Keratinocyte (primary cell): ENCODE data around the gene TMEM254. TPM values are rescaled to one million over a fixed set of nuclear protein-coding genes. Genes with fewer than 3 reads are reported as not detected.
"Not testable (repeated sequence)": the region's sequence is repeated elsewhere in the genome, so short reads cannot be mapped to it uniquely, and the experiment has no call there.

Experiments used
- DNase-seq: peaks from one replicate; pipeline ENCODE4 v3.0.0-alpha.2; 2011; ENCODE audit warnings: low read depth, missing footprints, low spot score
- FAIRE-seq: peaks from 2 replicates; lab custom pipeline; 2011; peaks lifted over from hg19 to GRCh38; lab: Jason Lieb, UNC
- H2AFZ ChIP-seq: 2 replicates; pipeline ENCODE4 v1.6.0; 2012; ENCODE audit warnings: low read length, control low read depth, inconsistent platforms; ENCODE audit not compliant: control insufficient read depth
- H3K27ac ChIP-seq: 2 replicates; pipeline ENCODE4 v1.5.1; 2011; ENCODE audit warnings: low read length; ENCODE audit not compliant: control insufficient read depth, insufficient read depth
- H3K27me3 ChIP-seq: 3 replicates; pipeline ENCODE4 v1.6.0; 2011; ENCODE audit warnings: low read length; ENCODE audit not compliant: control insufficient read depth, insufficient read depth; ENCODE audit errors: extremely low read depth
- H3K36me3 ChIP-seq, 2 experiments: 2 replicates in 1 of 2; 3 replicates in 1 of 2; pipeline ENCODE4 v1.5.1; 2011; ENCODE audit warnings: low read length in 2 of 2, mild to moderate bottlenecking in 1 of 2; ENCODE audit not compliant: control insufficient read depth in 2 of 2, insufficient read depth in 2 of 2; ENCODE audit errors: extremely low read depth in 1 of 2
- H3K4me1 ChIP-seq: 3 replicates; pipeline ENCODE4 v1.5.1; 2011; ENCODE audit warnings: low read length; ENCODE audit not compliant: control insufficient read depth, insufficient read depth; ENCODE audit errors: extremely low read depth
- H3K4me2 ChIP-seq: 3 replicates; pipeline ENCODE4 v1.6.0; 2011; ENCODE audit warnings: low read depth, low read length; ENCODE audit not compliant: control insufficient read depth, insufficient read depth; ENCODE audit errors: extremely low read depth
- H3K4me3 ChIP-seq, 3 experiments: fragments of 200-600 bp in 1 of 3; sonication (generic) in 1 of 3; 2 replicates in 2 of 3; 3 replicates in 1 of 3; pipeline ENCODE4 v1.5.1; 2011 to 2016; ENCODE audit warnings: low read length in 3 of 3, mild to moderate bottlenecking in 3 of 3, control low read depth in 2 of 3, inconsistent platforms in 1 of 3, low read depth in 1 of 3, mixed read lengths in 1 of 3, mixed run types in 1 of 3, moderate library complexity in 1 of 3; ENCODE audit not compliant: control insufficient read depth in 2 of 3, insufficient read depth in 2 of 3; ENCODE audit errors: extremely low read depth in 1 of 3
- H3K79me2 ChIP-seq: 2 replicates; pipeline ENCODE4 v1.6.0; 2012; ENCODE audit warnings: low read length; ENCODE audit not compliant: control insufficient read depth, insufficient read depth
- H3K9ac ChIP-seq: 3 replicates; pipeline ENCODE4 v1.6.0; 2011; ENCODE audit warnings: low read length; ENCODE audit not compliant: control insufficient read depth, insufficient read depth; ENCODE audit errors: extremely low read depth
- H3K9me1 ChIP-seq: 3 replicates; pipeline ENCODE4 v1.6.0; 2011; ENCODE audit warnings: low read length; ENCODE audit not compliant: control insufficient read depth, insufficient read depth; ENCODE audit errors: extremely low read depth
- H3K9me3 ChIP-seq: 2 replicates; pipeline ENCODE4 v1.5.1; 2012; ENCODE audit warnings: low read depth, low read length; ENCODE audit not compliant: control insufficient read depth
- H4K20me1 ChIP-seq: 3 replicates; pipeline ENCODE4 v1.6.0; 2011; ENCODE audit warnings: low read length; ENCODE audit not compliant: control insufficient read depth, insufficient read depth; ENCODE audit errors: extremely low read depth
- EZH2 ChIP-seq: IDR thresholded peaks from one replicate; pipeline ENCODE4 v1.6.1; 2012; ENCODE audit warnings: inconsistent platforms, mild to moderate bottlenecking, low read length, moderate library complexity
- dilution Hi-C: fragments of 300-500 bp; cut with MboI; formaldehyde crosslinking; loops from one replicate; pipeline ENCODE4 v1.7.0; 2020; ENCODE audit warnings: low sequenced_read_pairs; ENCODE audit not compliant: extremely low pct_ligation_motif_present
- polyA plus RNA-seq, 5 experiments: library from polyadenylated mRNA; depleted of rRNA in 3 of 5; stranded (reverse) in 3 of 5; stranded (forward) in 1 of 5; unstranded in 1 of 5; fragments of >200 nt; gene quantifications; 1 replicate in 1 of 5; 2 replicates in 3 of 5; 3 replicates in 1 of 5; pipeline versions ENCODE4 v1.2.1 to v1.2.3, GENCODE V29; 2011 to 2012; ENCODE audit warnings: missing spikeins in 2 of 5, low read depth in 1 of 5, low replicate concordance in 1 of 5
- TF ChIP-seq, protein P1 (sequence below), 3 experiments: IDR thresholded peaks in 1 of 3; conservative IDR thresholded peaks in 1 of 3; optimal IDR thresholded peaks in 1 of 3; 2 replicates in 2 of 3; 3 replicates in 1 of 3; pipeline versions ENCODE3 to v1.5.1; 2011; ENCODE audit warnings: low read length in 3 of 3, mild to moderate bottlenecking in 3 of 3, moderate library complexity in 2 of 3, control low read depth in 1 of 3, inconsistent platforms in 1 of 3; ENCODE audit not compliant: insufficient read depth in 2 of 3; ENCODE audit errors: extremely low read depth in 1 of 3

Gene TMEM254
- polyA plus RNA-seq, 1 donor (not counting 4 experiments of a cell fraction or from before 2014, with no cell fraction given) = 34.0 TPM

- H2AFZ ChIP-seq, H3K4me2 ChIP-seq, H3K4me3 ChIP-seq, DNase-seq, H3K79me2 ChIP-seq, H3K27ac ChIP-seq, H3K9me3 ChIP-seq, FAIRE-seq, H3K9me1 ChIP-seq, H3K27me3 ChIP-seq, H3K36me3 ChIP-seq, H3K9ac ChIP-seq, H3K4me1 ChIP-seq, dilution Hi-C loops, H4K20me1 ChIP-seq: not testable (repeated sequence)
These were observed 40.2 kb upstream of the TMEM254 start for GRCh38 chr10:80038226-80038625.

DNA sequence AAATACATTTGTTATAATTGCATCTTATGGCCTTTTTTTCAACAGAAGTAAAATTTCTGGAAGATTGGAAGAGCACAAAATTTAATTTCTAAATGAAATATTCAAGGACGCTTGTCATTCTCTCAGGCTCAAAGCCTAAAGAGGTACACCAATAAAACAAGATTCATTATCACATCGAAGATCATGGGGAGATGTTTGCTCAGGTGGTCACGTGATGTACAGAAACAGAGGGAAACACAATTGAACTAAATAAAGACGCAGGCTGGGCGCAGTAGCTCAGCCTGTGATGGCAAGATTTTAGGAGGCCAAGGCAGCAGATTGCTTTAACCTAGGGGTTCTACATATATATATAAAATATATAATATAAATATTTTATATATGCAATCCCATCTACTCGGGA lies 37.3 kb upstream of the TMEM254 start:
- no peaks in the 10 kb centered on the region for H3K36me3 ChIP-seq
- no peaks in the 10 kb centered on the region for H3K9me1 ChIP-seq
- no peaks in the 10 kb centered on the region for H3K27me3 ChIP-seq
- dilution Hi-C loops = no loop called here
- TF ChIP-seq, protein P1, sequence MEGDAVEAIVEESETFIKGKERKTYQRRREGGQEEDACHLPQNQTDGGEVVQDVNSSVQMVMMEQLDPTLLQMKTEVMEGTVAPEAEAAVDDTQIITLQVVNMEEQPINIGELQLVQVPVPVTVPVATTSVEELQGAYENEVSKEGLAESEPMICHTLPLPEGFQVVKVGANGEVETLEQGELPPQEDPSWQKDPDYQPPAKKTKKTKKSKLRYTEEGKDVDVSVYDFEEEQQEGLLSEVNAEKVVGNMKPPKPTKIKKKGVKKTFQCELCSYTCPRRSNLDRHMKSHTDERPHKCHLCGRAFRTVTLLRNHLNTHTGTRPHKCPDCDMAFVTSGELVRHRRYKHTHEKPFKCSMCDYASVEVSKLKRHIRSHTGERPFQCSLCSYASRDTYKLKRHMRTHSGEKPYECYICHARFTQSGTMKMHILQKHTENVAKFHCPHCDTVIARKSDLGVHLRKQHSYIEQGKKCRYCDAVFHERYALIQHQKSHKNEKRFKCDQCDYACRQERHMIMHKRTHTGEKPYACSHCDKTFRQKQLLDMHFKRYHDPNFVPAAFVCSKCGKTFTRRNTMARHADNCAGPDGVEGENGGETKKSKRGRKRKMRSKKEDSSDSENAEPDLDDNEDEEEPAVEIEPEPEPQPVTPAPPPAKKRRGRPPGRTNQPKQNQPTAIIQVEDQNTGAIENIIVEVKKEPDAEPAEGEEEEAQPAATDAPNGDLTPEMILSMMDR (optimal IDR thresholded peaks at IDR 0.05 in 1 of 3, IDR thresholded peaks at IDR 0.05 in 1 of 3, conservative IDR thresholded peaks at IDR 0.05 in 1 of 3; ENCODE audit: extremely low read depth in 1 of 3, insufficient read depth in 2 of 3, low read length in 3 of 3) = no peak
- no peak for TF ChIP-seq EZH2
- no peak overlapping the region for H3K9ac ChIP-seq
- no peak for DNase-seq
- H3K9me3 ChIP-seq = no peaks in the 10 kb centered on the region
- no peak overlapping the region for H2AFZ ChIP-seq
- H3K4me2 ChIP-seq = no peak overlapping the region
- no peaks in the 10 kb centered on the region for H3K79me2 ChIP-seq
- no peak overlapping the region for H3K27ac ChIP-seq
- no peaks in the 10 kb centered on the region for H3K4me1 ChIP-seq
- FAIRE-seq = no peak
- H3K4me3 ChIP-seq = no peak overlapping the region
- no peaks in the 10 kb centered on the region for H4K20me1 ChIP-seq

DNA sequence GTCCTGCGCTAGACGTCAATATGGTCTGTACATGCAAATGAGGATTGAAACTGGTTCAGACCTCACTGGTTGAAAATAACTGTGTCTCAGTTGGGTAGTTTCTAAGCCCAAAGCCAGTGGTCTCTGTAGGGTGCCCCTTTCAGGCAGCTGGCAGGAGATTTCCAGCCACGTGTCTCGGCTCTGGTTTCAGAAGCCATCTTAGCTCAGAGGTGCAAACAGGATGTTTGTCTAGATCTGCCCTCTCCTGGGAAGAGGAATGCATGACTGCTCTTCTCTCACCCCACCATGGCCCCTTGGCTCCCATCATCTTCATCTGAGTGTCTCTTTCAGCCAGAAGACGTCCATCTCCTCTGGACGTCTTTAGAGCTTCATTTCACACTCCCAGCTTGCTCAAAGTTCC lies 33.5 kb upstream of the TMEM254 start:
- dilution Hi-C loops, H3K27me3 ChIP-seq, H3K27ac ChIP-seq, H4K20me1 ChIP-seq, H3K9me3 ChIP-seq, H2AFZ ChIP-seq, H3K4me3 ChIP-seq, H3K9ac ChIP-seq, H3K9me1 ChIP-seq, H3K4me2 ChIP-seq, DNase-seq, H3K4me1 ChIP-seq, H3K79me2 ChIP-seq, H3K36me3 ChIP-seq: not testable (repeated sequence)
- TF ChIP-seq, protein P1 (optimal IDR thresholded peaks at IDR 0.05 in 1 of 3, IDR thresholded peaks at IDR 0.05 in 1 of 3, conservative IDR thresholded peaks at IDR 0.05 in 1 of 3; ENCODE audit: extremely low read depth in 1 of 3, insufficient read depth in 2 of 3, low read length in 3 of 3) = peak in 2 of 3 experiments; percentile 8 to 36
- peak; percentile 74 for FAIRE-seq
